PC-3 (cell line): Measurements from ENCODE around the gene TMEM126A.

Source experiments
- CTCF ChIP-seq: fragments of 300-600 bp; sonication (generic); conservative IDR thresholded peaks from 2 replicates; pipeline ENCODE4 v1.5.1; 2017; ENCODE audit warnings: antibody characterized with exemption, low read depth, mild to moderate bottlenecking, low read length
- EZH2 ChIP-seq: fragments of 300-600 bp; sonication (generic); IDR thresholded peaks from one replicate; pipeline ENCODE4 v1.6.1; 2017; ENCODE audit warnings: antibody characterized with exemption, mild to moderate bottlenecking, low read length; ENCODE audit not compliant: unreplicated experiment
- EZH2phosphoT487 ChIP-seq: fragments of 300-600 bp; sonication (generic); IDR thresholded peaks from 2 replicates; pipeline ENCODE4 v1.6.1; 2018; ENCODE audit warnings: mild to moderate bottlenecking, antibody characterized with exemption, low read length, borderline replicate concordance

GRCh38 chr11:85668157-85668556 is 20.4 kb downstream of the TMEM126A start:
- TF ChIP-seq CTCF: no peak
- TF ChIP-seq EZH2: no peak
- TF ChIP-seq EZH2phosphoT487: no peak
